Measurements from ENCODE around the gene MCF2L.

Gene MCF2L

DNA sequence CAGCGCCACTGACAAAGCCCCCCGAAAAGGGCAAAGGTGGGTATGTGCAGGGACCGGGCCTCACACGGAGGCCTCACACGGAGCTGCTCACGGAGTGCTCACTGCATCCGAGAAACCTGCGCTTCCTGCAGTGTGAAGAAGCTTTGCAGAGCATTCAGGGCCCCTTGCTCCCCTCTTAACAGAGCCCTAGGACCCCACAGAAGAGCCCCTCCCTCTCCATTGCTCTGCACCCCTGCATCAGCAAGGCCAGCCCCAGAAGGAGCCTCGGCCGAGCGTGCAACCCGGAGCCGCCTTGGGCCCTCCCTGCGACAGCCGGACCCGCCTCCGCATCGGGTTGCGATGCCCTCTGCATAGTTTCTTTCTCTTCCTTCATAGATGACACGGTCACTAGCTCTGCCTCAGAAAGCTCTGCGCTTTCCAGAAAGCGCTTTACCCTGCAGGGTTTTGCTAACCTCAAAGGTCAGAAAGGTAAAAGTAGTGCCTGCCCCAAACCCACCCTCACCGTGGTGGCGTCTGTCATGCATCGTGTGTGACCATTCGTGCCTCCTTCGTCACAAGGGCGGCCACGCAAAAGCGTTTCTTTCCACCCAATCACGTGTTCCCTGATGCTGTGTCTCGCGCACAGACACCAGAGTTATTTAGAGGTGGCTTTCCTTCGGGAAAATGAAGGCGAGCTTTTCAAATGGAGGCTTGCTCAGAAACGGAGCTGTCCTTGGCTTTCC is 120.8 kb downstream of the MCF2L start:
- FAIRE-seq: no peak
- DNase-seq (ENCODE audit: insufficient read length): no peak
- TF ChIP-seq TAF1 (IDR thresholded peaks at IDR 0.05; ENCODE audit: borderline replicate concordance, low read depth, low read length) (no peak), POLR2AphosphoS5 (IDR thresholded peaks at IDR 0.05; ENCODE audit: low read depth, low read length) (no peak), POLR2A (IDR thresholded peaks at IDR 0.05; ENCODE audit: low read depth, low read length) (no peak)

DNA sequence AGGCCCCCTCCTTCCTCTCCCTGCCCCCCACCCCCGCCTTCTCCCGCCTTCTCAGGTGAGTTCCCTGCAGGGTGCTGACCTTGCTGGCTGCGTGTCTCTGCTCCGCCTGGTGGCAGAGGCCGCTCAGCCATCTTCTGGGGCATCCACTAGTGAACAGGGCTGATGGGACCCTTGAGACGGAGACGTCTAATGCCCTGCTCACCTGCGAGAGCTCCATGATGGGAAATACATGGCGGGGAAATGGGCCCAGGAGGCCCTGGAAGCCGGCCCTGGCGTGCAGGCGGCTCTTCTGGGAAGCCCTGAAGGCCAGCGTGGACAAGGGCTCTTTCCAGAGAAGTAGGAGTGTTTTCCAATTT is 121.4 kb downstream of the MCF2L start:
- TF ChIP-seq POLR2A (IDR thresholded peaks at IDR 0.05; ENCODE audit: low read depth, low read length): no peak
- no peak for FAIRE-seq
- no peak for DNase-seq (ENCODE audit: insufficient read length)

DNA sequence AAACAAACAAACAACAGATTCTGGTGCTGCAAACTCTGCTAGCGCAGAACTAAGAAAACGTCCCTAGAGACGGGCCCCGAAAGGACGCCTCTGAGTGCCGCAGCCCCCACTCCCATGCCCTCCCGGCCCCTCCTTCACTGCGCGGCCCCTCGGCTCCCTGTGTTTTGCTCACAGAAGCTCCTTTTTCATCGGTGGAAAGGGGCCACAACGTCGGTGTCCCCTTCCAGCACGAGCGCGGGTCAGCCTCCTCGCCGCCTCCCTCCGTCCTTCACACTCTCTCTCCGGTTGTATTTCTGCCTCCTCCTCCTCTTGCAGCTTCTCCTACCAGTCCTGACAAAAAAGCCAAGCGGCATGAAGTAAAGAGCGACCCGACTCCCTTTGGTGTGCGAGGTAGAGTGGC is 121.8 kb downstream of the MCF2L start:
- FAIRE-seq: no peak

DNA sequence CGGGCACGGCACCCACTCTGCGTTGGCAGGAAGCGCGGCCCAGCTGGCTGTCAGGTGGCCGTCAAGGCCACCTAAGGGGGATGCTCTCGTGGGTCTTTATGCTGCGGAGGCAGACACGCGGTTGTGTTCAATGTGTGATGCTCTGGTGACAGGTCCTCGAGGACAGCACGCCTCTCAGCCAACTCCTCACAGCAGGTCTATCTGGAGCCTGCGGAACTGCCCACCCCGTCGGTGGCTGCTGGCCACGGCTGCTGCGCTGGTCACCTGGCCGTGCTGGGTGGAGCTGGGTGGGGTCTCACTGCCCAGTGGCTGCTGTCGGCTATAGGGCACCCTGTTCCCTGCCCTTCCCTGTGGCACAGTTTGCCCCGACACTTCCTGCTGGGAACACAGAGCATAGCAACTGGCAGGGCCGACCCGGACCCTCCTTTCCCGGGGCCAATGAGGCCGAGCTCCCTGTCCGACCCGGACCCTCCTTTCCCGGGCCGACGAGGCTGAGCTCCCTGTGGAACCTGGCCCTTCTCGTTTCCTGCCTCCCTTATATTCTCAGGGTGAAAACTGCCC is 122.3 kb downstream of the MCF2L start:
- TF ChIP-seq POLR2AphosphoS5 (IDR thresholded peaks at IDR 0.05; ENCODE audit: low read depth, low read length): no peak
- no peak for TF ChIP-seq TAF1 (IDR thresholded peaks at IDR 0.05; ENCODE audit: borderline replicate concordance, low read depth, low read length)
- no peak for TF ChIP-seq POLR2A (IDR thresholded peaks at IDR 0.05; ENCODE audit: low read depth, low read length)
- no peak for FAIRE-seq
- no peak for DNase-seq (ENCODE audit: insufficient read length)

More for the DNA sequence above, 121.8 kb downstream of the MCF2L start:
- no peak for DNase-seq (ENCODE audit: insufficient read length)
- TF ChIP-seq TAF1 (IDR thresholded peaks at IDR 0.05; ENCODE audit: borderline replicate concordance, low read depth, low read length) (no peak), POLR2A (IDR thresholded peaks at IDR 0.05; ENCODE audit: low read depth, low read length) (no peak), POLR2AphosphoS5 (IDR thresholded peaks at IDR 0.05; ENCODE audit: low read depth, low read length) (no peak)

DNA sequence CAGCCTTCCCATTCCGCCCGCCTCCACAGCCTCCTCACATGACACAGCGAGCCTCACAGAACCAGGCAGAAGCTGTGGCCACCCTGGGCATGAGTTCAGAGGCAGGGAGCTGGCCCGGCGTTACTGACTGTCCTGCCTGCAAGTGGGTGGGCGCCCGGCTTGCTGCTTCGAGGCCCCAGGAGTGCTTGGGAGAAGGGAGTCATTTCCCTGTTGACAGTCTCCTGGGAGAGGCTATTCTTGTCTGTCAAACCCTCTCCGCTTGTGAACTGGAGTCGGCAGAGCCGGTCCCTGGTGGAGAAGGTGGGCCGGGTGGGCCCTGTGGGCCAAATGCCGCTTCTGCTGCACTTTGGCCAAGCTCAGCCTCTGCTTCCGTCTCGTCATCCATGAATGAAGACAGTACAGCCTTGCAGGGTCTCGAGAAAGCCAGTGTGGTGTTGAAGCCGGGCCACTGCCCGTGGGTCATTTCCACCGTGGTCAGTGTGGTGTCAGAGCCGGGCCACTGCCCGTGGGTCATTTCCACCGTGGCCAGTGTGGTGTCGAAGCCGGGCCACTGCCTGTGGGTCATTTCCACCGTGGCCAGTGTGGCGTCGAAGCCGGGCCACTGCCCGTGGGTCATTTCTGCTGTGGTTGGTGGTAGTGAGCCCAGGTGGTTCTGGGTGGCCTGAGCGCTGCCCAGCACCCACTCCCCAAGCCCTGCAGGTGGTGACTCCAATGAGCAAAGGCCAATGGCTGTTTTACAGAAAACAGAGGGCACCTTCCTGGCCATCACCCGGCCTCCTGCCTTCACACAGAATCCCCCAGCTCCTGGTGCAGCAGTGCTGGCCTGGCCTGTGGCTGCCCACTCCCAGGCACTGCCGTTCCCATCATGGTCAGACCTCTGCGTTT is 123.1 kb downstream of the MCF2L start:
- DNase-seq (ENCODE audit: insufficient read length) (no peak), FAIRE-seq (no peak)
- TF ChIP-seq TAF1 (IDR thresholded peaks at IDR 0.05; ENCODE audit: borderline replicate concordance, low read depth, low read length): no peak
- no peak for TF ChIP-seq POLR2AphosphoS5 (IDR thresholded peaks at IDR 0.05; ENCODE audit: low read depth, low read length)
- no peak for TF ChIP-seq POLR2A (IDR thresholded peaks at IDR 0.05; ENCODE audit: low read depth, low read length)

DNA sequence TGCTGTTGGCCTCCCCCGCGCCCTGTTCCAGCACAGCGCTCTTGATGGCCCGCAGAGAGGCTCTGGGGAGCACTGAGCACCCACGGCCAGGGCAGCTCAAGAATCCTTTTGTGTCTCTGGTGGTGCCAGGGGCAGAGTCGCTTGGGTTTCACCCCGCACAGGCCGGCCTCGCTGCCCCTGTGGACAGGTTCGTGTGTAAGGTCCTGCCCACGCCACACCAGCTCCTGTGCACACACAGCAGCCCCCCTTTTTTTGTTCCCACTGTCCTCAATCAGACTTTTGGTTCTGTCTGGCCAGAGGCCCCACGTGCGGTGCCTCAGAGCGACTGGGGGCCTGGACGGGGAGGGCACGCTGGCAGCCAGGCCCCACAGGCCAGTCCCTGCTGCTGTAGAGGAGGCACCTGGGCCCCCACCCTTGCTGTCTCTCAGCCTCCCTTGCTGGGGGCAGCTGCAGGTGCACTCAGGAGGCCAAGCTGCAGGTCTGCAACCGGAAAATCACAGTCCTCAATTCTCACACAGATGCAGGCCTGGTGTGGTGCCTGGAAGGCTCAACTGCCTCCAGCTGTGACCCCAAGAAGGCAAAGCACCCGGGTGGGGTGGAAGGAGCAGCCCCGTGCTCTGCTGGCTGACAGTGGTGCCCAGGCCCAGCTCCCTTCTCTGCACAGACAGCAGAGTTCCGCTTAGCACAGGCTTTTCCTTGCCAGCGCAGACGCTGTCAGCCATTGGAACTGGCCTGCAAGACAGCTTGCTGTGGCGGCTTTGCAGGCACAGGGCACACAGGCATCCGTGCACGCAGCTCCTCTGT is 124.0 kb downstream of the MCF2L start:
- FAIRE-seq (no peak), DNase-seq (ENCODE audit: insufficient read length) (no peak)
- TF ChIP-seq TAF1 (IDR thresholded peaks at IDR 0.05; ENCODE audit: borderline replicate concordance, low read depth, low read length) (no peak), POLR2A (IDR thresholded peaks at IDR 0.05; ENCODE audit: low read depth, low read length) (no peak), POLR2AphosphoS5 (IDR thresholded peaks at IDR 0.05; ENCODE audit: low read depth, low read length) (no peak)

DNA sequence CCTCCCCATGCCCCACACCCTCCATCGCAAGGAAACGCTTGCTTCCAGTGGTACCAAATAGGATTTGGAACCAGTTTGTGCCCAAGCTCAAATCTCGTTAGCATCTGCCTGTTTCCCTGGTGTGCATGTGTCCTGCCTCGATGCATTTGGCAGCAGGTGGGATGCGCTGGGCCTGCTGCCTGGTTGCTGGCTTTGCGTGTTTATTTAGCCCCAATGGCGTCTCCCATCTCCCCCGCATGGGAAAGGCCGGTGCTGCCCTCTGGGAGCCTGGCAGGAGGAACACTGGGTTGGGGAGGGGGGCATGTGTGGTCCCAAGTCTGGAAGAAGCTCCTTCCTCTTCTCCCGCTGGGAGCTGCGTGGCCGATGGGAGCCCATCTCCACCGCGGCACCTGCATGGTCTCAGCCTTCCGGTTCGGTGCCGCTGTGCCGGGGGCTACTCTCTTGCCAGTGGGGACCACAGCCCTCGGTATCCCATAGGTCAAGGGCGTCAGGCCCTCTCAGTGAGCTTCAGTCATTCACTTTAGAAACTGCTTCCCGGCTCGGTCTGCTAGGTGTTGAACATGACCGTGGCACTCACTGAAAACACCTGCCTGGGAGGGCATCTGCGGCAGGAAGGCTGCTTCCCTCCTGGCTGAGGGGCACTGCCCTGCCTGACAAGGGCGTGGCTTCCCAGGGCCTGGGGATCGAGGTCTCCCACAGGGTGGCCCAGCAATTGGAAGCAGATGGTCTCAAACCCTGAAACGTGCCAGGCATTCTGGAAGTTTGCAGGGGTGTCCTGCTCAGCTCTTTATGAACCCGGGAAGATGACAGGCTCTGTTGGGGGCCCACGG is 124.8 kb downstream of the MCF2L start:
- no peak for FAIRE-seq
- no peak for TF ChIP-seq TAF1 (IDR thresholded peaks at IDR 0.05; ENCODE audit: borderline replicate concordance, low read depth, low read length)
- no peak for TF ChIP-seq POLR2A (IDR thresholded peaks at IDR 0.05; ENCODE audit: low read depth, low read length)
- no peak for TF ChIP-seq POLR2AphosphoS5 (IDR thresholded peaks at IDR 0.05; ENCODE audit: low read depth, low read length)
- no peak for DNase-seq (ENCODE audit: insufficient read length)

DNA sequence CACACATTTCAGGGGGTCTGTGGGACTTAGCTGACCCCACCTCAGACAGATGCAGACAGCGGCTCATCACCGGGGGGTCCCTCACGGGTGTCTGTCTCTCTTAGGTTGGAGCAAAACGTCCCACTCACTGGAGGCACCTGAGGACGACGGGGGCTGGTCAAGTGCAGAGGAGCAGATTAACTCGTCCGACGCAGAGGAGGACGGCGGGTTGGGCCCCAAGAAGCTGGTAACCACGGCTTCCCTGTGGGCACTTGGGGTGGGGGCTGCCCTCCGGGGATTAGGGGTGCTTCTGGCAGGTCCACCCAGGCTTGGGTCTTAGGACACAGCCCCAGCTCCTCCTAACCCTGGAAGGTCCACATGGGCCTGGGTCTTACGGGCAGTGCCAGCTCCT is 125.4 kb downstream of the MCF2L start:
- FAIRE-seq (no peak), DNase-seq (ENCODE audit: insufficient read length) (no peak)
- TF ChIP-seq TAF1 (IDR thresholded peaks at IDR 0.05; ENCODE audit: borderline replicate concordance, low read depth, low read length) (no peak), POLR2AphosphoS5 (IDR thresholded peaks at IDR 0.05; ENCODE audit: low read depth, low read length) (no peak), POLR2A (IDR thresholded peaks at IDR 0.05; ENCODE audit: low read depth, low read length) (no peak)

DNA sequence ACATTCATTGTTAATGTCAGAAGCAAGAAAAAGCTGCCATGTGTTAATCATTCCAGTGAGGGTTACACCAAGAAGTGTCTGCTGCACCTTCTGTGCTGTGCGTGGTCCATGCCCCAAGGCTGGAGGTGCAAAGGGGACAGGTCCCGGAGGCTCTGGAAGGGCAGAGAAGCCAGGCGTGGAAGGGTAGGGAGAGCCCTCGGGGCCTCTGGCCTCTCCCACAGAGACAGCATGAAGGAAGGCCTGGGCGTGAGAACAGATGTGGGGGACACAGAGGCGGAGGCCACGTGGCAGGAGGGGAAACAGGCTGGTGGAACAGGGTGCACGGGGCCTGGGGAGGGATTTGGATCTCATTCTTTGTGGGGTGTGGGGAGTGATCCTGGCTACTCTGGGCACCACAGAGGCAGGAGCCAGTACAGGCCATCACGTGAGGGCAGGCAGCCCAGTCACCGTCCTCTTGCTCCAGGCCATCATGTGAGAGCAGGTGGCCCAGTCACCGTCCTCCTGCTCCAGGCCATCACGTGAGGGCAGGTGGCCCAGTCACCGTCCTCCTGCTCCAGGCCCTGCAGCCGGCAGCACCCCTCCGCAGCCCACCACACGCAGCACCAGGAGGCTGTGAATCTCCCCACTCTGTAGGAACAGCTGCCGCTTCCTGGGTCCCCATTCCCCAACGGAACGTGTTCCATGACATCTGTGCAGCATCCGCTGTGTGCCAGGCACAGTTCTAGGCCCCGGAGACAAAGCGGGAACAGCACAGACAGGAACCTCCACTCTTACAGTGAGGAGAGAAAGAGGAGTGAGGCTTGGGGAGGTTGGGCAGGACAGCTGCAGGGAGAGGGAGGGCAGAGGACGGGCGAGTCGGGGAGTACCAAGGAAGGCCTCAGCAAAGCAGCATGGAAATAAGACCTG is 126.4 kb downstream of the MCF2L start:
- DNase-seq (ENCODE audit: insufficient read length) (no peak), FAIRE-seq (no peak)
- no peak for TF ChIP-seq POLR2AphosphoS5 (IDR thresholded peaks at IDR 0.05; ENCODE audit: low read depth, low read length)
- TF ChIP-seq POLR2A (IDR thresholded peaks at IDR 0.05; ENCODE audit: low read depth, low read length): no peak
- TF ChIP-seq TAF1 (IDR thresholded peaks at IDR 0.05; ENCODE audit: borderline replicate concordance, low read depth, low read length): no peak
